Measurements from ENCODE around the gene DEXI.
A peak's percentile ranks its signal among the peaks of the same experiment; 100 is the strongest.

DEXI gene

GRCh38 chr16:10911267-10911666 lies 31.0 kb downstream of the DEXI start:
- no peak for DNase-seq (ENCODE audit: low read depth)
- H3K4me3 ChIP-seq (ENCODE audit: low read depth, low read length), result no peak overlapping the region

- H3K4me3 ChIP-seq (ENCODE audit: low read depth, low read length), result no peak overlapping the region
- DNase-seq (ENCODE audit: low read depth), result no peak
Observed at GRCh38 chr16:10907757-10908045, 34.6 kb downstream of the DEXI start.

GRCh38 chr16:10906914-10907756 lies 35.1 kb downstream of the DEXI start:
- H3K4me3 ChIP-seq (ENCODE audit: low read depth, low read length), result no peak overlapping the region
- DNase-seq (ENCODE audit: low read depth), result no peak

DNA sequence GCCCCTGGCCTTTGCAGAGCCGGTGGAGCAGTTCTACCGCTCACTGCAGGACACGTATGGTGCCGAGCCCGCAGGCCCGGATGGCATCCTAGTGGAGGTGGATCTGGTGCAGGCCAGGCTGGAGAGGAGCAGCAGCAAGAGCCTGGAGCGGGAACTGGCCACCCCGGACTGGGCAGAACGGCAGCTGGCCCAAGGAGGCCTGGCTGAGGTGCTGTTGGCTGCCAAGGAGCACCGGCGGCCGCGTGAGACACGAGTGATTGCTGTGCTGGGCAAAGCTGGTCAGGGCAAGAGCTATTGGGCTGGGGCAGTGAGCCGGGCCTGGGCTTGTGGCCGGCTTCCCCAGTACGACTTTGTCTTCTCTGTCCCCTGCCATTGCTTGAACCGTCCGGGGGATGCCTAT lies 35.8 kb downstream of the DEXI start:
- no peak overlapping the region for H3K4me3 ChIP-seq (ENCODE audit: low read depth, low read length)
- DNase-seq (ENCODE audit: low read depth), result no peak

DNA sequence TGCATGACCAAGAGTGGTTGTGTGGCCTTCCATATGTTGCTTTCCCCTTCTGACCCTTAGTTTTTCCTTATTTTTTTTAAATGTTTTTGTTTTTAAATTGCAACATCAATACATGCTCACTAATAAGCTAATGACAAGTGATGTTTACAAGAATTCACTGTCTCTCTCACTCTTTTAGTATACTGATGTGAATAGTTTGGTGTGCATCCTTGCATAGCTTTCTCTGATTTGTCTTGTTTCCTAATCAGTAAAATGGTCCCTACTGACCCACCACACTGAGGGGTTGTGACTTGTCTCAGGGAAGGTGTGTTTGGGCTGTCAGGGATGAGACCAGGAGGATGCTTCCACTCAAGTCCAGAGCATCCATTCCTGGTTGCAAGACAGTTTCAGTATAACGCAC lies 39.3 kb downstream of the DEXI start:
- no peak for DNase-seq (ENCODE audit: low read depth)
- H3K4me3 ChIP-seq (ENCODE audit: low read depth, low read length), result no peak overlapping the region

GRCh38 chr16:10897134-10897533 lies 45.1 kb downstream of the DEXI start:
- no peak for DNase-seq (ENCODE audit: low read depth)
- H3K4me3 ChIP-seq (ENCODE audit: low read depth, low read length), result no peak overlapping the region

GRCh38 chr16:10896723-10897122 lies 45.5 kb downstream of the DEXI start:
- no peak overlapping the region for H3K4me3 ChIP-seq (ENCODE audit: low read depth, low read length)
- DNase-seq (ENCODE audit: low read depth), result no peak

DNA sequence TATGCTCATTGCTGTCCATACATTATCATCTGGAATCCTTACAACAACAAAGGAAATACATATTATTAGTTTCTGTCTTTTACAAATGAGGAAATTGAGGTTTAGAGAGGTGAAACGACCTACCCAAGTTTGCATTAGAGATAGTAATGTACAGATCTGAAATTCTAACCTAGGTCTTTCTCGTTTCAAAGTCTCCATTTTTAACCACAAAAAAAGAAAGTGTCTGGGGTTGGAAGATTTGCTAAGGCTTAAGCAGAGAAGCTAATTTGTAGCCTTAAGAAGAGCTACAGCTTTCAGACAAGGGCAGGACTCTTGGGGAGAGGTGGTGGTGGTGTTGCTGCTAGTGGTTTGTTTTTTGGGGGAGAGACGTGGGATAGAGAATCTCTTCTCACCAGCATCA lies 46.1 kb downstream of the DEXI start:
- DNase-seq (ENCODE audit: low read depth), result no peak
- no peak overlapping the region for H3K4me3 ChIP-seq (ENCODE audit: low read depth, low read length)

DNA sequence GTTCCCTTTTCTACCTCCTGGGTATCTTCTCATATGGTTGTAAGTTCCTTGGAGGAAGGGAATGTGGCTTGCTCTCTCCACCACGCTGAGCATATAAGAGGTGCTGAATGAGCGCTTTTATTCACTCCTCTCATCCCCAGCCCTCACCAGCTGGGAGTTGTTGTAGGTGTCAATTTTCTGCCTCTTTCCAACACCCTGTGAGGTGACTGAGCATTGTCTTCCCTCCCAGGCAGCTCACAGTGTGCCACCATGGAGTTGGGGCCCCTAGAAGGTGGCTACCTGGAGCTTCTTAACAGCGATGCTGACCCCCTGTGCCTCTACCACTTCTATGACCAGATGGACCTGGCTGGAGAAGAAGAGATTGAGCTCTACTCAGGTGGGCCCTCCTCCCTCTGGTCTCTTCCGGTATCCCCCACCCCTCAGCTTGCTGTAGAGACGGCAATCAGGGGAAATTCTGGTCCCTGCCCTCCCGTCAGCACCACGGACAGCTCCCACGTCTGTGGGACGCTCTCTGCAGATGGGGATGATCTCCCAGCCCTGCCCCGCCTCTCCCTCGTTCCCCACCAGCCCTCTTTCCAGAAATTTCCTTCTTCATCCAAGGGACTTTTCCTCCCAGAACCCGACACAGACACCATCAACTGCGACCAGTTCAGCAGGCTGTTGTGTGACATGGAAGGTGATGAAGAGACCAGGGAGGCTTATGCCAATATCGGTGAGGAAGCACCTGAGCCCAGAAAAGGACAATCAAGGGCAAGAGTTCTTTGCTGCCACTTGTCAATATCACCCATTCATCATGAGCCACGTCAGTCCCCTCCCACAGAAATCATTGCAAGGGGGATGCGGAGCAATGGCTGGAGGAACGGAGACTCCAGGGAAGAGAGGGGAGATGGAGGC lies 47.0 kb downstream of the DEXI start:
- DNase-seq (ENCODE audit: low read depth), result peak; percentile 4
- H3K4me3 ChIP-seq (ENCODE audit: low read depth, low read length), result no peak overlapping the region

DNA sequence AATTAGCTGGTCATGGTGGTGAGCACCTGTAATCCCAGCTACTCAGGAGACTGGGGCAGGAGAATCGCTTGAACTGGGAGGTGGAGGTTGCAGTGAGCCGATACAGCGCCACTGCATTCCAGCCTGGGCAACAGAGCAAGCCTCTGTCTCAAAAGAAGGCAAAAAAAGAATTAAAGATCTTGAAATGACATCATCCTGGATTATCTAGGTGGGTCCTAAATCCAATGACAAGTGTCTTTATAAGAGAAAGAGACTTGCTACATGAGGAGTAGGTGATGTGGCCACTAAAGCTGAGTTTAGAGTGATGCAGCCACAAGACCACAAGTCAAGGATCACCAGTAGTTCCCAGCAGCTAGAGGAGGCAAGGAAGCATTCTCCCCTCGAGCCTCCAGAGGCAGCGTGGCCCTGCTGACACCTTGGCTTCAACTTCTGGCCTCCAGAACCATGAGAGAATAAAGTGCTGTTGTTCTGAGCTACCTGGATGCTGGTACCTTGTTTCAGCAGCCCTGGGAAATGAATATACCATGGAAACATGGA lies 49.4 kb downstream of the DEXI start:
- H3K4me3 ChIP-seq (ENCODE audit: low read depth, low read length), result no peak overlapping the region
- no peak for DNase-seq (ENCODE audit: low read depth)

GRCh38 chr16:10889855-10890254 lies 52.4 kb downstream of the DEXI start:
- no peak for DNase-seq (ENCODE audit: low read depth)
- H3K4me3 ChIP-seq (ENCODE audit: low read depth, low read length), result no peak overlapping the region

GRCh38 chr16:10888320-10888937 lies 53.8 kb downstream of the DEXI start:
- no peak overlapping the region for H3K4me3 ChIP-seq (ENCODE audit: low read depth, low read length)
- no peak for DNase-seq (ENCODE audit: low read depth)

GRCh38 chr16:10885246-10885645 lies 57.0 kb downstream of the DEXI start:
- H3K4me3 ChIP-seq (ENCODE audit: low read depth, low read length), result no peak overlapping the region

DNA sequence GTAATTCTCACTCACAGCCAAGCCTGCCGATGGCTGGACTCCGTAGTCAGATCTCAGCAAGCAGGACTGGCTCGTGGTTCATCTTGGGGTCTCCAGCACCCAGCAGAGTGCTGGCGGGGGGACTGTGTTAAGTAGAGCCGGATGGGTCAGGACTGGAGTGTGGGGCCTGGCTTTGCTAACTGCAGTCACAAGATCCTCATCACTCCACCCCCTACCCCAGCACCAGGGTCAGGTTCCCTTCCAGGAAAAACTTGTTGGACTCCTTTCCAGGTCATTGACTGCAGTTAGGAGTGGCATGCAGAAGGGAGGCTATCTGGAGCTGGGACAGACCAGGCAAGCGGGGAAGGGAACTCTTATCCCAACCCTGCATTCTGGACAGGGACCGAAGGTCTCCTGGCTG lies 59.3 kb downstream of the DEXI start:
- H3K4me3 ChIP-seq (ENCODE audit: low read depth, low read length), result no peak overlapping the region
- DNase-seq (ENCODE audit: low read depth), result no peak

More at GRCh38 chr16:10885246-10885645, 57.0 kb downstream of the DEXI start:
- DNase-seq (ENCODE audit: low read depth), result no peak

DNA sequence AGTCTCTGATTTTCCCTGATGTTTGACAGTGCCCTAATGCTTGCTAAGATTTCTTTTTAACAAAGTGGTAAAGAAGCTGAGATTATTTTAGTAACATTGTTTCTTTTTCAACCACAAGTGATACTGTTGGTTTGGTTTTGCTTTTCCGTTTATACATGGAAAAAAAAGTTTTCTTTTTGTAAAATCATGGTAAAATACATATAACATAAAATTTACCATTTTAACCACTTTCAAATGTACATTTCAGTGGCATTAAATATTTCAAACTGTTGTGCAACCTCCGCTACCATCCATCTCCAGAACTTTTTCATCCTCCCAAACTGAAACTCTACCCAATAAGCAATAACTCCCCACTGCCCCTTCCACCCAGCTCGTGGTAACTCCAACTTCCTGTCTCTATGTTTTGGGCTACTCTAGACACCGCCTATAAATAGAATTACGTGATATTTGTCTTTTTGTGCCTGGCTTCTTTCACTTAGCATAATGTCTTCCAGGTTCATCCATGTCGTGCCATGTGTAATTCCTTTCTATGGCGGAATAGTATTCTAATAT lies 60.7 kb downstream of the DEXI start:
- H3K4me3 ChIP-seq (ENCODE audit: low read depth, low read length), result no peak overlapping the region
- no peak for DNase-seq (ENCODE audit: low read depth)

DNA sequence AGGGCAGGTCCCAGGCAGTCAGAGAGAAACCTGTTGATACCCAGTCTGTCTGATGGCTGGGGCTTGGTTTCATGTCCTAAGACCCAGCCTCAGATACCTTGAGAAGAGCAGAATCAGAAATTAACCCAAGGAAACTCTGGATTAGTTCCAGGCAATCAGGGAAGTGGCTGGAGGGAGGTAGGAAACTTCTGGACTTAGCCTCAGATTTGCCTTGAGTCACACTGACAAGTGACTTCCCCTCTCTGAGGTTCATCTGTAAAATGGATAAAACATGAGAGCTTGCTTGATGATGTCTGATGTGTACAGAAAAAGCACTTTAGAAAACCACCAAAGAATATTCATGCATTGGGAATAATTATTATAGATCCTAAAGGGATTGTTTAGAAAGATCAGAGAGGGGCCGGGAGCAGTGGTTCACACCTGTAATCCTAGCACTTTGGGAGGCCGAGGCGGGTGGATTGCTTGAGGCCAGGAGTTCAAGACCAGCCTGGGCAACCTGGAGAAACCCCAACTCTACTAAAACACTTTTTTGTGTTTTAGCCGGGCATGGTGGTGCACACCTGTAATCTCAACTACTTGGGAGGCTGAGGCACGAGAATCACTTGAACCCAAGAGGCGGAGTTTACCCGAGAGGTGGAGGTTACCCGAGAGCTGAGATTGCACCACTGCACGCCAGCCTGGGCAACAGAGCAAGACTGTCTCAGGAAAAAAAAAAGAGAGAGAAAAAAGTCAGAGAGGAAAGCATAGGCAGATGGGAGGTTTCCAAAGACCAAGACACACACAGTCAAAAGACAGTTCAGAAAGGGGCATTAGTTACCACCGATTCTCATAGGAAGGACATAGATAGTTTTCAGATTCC lies 61.4 kb downstream of the DEXI start:
- DNase-seq (ENCODE audit: low read depth), result no peak

GRCh38 chr16:10879681-10880589 lies 62.3 kb downstream of the DEXI start:
- peak overlapping the region; percentile 51 for H3K4me3 ChIP-seq (ENCODE audit: low read depth, low read length)
- DNase-seq (ENCODE audit: low read depth), result no peak

More for the DNA sequence above, 61.4 kb downstream of the DEXI start:
- H3K4me3 ChIP-seq (ENCODE audit: low read depth, low read length), result no peak overlapping the region
